Measurements from ENCODE around the gene CRISPLD2.

Gene CRISPLD2

DNA sequence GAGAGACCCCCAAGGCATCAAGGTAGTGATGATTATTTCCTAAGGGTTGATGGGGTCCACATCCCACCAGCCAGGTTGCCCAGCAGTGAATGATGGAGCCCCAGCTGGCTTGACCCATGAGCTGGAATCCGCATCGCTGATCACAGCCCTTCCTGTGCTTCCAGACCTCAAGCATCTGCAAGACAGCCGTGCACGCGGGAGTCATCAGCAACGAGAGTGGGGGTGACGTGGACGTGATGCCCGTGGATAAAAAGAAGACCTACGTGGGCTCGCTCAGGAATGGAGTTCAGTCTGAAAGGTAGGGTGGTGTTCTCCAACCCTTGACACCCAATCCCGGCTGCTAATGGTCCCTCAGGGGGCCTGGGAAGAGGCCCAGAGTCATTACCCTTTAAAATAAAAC, 69.3 kb downstream of the CRISPLD2 start:
- no peak for DNase-seq

DNA sequence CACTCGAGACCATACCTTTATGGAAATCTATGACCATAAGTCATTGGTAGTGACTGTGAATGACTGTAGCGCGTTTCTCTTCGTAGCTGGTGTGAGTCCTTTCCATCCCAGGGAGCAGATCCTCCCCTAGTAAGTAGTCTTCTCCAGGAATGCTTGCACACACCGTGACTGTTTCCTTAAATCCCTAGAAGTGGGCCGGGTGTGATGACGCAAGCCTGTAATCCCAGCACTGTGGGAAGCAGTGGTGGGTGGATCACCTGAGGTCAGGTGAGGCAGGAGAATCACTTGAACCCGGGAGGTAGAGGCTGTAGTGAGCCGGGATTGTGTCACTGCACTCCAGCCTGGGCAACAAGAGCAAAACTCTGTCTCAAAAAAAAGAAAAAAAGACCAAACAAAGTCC, 70.6 kb downstream of the CRISPLD2 start:
- DNase-seq: no peak

DNA sequence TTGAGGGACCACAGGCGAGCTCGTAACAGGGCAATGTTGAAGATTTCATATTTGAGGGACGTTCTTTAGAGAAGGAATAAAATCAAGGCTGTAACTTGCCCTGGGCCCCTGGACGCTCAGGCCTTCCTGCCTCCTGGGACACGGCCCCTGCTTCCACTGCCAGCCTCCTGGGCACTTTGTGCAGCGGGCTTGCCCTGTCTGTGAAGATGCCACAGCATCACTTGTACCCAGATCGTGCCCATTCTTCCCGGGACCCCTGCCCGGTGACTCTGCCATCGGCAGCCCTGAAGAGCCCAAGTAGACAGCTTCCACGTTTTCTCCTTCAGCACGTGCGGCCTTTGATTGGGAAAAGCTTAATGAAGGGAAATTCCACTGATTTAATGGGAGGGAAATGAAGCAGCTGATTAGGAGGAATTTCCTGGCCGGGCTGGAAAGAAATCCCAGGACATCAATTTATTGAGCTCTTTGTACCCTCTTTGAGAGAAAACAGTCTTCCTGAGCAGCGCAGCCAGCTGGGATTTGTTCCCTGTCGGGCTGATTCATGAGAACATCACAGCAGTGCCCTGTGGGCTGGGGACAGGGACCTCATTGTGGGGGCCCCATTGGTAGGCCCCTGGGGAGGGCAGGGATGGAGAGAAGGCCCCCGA, 71.5 kb downstream of the CRISPLD2 start:
- no peak for DNase-seq

DNA sequence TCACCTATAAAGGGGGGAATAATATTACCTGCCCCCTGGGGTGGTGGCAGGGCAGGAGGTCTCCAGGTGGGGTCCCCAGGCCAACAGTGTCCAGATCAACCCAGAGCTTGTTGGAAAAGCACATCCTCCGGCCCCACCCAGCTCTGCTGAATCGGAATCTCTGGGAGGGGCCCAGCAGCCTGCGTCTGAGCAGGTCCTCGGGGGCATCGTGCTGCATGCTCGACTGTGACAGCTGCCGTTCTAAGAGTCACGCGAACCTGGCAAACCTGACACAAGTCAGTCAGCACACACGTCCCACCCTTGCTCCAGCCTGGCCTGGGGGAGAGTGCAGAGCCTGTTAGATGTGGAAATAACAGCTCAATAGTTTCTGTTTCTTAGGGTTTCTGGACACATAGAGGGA, 72.3 kb downstream of the CRISPLD2 start:
- no peak for DNase-seq

DNA sequence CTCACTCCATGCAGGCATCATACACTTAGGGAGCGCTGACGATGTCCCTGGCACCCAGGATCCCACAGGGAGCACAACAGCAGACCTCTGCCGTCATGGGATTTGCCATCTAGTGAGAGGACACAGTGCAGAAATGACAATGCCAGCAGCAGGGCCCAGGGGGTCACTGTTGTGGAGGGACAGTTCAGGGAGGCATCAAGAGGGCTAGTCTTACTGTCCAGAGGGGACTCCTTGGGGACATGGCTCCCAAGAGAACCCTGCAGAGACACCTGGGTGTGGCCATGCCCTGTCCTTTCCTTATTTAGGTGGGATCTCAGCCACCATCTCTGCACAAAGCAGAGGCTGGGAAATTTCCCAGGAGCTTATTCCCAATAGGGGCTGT, 73.7 kb downstream of the CRISPLD2 start:
- no peak for DNase-seq

DNA sequence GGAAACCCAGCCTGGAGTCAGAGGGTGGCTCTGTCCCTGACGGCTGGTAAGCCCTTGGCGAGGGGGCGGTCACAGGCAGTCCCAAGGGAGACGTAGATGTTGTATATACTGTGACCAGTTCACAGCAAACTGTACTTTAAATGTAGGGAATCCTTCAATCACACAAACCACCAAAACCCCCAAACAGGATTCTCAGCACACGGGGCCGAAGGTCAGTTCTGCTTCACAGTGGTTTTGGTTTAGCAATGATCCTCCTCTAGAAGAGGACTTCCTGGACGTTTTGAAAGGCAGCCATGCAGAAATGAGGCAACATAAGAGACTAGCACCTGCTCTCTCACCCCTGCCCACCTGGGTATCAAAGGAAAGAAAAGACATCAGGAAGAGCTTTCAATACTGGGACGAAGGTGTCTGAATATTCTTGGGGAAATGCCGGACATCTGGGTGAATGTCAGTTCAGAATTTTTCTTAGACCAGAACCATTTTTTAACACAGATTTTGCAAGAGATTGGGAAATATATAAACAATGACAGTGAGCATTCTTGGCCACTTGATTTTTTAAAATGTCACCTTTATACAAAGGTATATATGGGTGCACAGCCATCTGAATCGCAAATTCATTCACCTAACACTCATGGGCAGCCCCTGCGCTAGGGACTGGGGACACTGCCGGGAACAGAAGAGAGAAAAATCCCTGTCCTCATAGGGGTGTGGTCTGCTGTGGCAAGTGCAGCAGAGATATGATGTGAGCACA, 74.2 kb downstream of the CRISPLD2 start:
- peak; percentile 20 for DNase-seq

DNA sequence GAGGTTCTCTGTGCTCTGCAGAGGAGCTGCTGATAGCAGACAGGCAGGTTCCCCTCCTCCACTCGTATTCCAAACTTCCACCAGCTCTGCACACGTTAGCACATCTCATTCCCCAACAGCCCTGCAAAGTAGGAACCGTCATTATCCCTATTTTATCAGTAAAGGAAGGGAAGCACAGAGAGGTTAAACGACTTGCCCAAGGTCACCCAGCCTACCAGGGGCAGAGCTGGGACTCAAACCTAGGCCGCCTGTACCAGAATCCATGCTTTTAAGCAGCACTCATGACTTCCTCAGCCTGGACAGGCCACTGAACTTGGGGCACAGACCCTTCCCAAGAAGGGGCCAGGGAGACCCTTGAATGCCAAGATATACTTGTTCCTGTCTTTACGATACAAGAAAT, 75.2 kb downstream of the CRISPLD2 start:
- DNase-seq: no peak

DNA sequence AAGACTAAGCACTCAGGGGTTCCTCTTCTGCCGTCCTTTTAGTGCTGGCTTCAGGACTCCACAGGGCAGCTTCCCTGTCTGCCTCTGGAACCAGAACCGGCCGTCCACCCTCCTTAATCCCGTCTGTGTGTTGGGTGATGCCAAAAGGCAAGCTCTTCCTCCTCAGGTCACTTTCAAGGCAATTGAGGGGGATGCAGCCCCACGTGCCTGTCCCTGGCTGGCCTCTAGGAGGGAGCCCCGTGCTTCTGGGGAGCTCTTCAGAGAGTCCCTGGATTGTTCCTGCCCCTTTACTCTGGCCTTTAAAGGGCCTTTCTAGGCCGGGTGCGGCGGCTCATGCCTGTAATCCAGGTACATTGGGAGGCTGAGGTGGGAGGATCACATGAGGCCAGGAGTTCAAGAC, 77.1 kb downstream of the CRISPLD2 start:
- no peak for DNase-seq

DNA sequence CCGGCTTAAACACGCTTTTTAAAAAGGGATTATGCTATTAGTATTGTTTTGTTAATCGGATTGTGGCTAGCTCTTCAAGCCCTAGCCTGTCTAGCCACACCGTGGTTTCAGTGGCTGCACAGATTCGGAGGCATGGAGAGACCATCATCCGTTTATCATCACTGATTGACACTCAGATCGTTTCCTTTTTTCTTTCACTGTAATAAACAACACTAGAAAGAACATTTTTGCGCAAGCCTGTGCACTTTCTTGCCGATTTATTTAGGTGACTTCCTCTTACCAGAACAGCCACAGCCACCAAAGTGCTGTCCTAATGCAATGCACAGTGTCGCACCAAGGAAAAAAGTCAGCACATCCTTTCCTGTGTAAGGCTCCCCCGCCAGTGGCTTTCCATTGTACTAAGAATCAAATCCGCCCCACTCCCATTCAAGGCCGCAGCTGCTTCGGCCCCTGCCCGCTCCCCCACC, 78.2 kb downstream of the CRISPLD2 start:
- DNase-seq: no peak

DNA sequence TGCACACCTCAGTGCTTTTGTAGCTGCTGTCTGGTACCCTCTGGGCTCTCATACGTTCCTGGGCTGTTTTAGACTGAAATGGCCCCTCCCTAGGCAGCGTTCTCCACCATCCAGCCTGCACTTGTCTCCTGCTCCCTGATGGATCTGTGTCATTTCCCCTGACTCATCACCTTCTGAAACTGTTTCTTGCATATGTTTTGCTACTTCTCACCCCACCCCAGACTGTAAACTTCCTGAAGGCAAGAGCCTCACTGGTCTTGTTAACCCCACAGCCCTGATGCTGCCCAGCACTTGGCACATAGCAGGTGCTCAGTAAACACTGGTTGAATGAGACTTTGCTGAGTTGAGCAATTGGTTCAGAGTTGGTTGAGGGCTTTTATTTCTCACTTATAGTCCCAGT, 78.7 kb downstream of the CRISPLD2 start:
- no peak for DNase-seq

DNA sequence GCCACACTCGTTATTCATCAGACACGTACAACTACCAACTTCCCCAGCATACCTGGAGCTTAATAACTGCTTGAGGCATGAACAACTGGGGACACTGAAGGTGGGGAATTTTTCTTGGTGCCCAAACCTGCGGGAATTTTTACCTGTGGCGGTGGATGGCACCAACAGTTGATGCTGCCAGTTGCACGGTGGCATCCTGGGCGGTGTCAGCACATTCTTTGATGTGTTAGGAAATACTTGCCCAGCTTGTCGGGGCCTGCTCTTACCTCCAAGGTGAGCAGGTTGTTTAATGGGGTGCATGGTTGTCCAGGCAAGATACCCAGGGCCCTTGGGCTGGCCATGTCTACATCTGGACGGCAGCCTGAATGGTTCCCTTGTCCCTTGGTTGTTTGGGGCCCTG, 79.6 kb downstream of the CRISPLD2 start:
- no peak for DNase-seq

DNA sequence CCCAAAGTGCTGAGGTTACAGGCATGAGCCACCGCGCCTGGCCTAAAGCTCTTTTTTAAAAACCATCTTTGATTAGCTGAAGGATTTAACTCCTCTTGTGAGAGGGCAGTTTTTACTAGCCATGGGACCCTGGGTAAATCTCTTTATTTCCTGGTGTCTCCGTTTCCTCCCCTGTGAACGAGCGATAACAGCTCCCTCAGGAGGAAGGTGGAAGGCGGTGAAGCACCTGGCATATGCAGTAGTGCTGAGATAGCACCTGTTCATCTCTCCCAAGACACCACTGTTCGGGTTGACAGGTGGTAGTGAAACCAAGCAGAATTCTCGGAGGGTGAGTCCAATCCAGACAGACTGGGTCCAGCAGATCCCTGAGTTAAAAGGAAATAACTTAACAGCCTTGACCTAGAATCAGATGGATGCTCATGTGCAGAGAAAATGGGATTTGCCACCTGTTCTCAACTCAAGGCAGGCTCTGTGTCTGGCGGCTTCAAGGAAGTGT, 86.2 kb downstream of the CRISPLD2 start:
- no peak for DNase-seq

DNA sequence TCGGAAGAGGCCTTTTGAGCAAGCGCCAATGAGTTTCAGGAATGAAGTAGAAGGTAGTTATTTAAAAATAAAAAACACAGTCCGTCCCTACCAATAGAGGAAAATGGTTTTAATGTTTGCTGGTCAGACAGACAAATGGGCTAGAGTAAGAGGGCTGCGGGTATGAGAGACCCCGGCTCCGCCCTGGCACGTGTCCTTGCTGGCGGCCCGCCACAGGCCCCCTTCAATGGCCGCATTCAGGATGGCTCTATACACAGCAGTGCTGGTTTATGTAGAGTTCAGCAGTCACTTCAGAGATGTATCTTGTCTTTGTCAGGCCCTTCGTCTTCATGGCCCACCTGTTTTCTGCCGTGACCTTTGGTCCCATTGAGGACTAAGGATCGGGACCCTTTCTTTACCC, 87.3 kb downstream of the CRISPLD2 start:
- no peak for DNase-seq

DNA sequence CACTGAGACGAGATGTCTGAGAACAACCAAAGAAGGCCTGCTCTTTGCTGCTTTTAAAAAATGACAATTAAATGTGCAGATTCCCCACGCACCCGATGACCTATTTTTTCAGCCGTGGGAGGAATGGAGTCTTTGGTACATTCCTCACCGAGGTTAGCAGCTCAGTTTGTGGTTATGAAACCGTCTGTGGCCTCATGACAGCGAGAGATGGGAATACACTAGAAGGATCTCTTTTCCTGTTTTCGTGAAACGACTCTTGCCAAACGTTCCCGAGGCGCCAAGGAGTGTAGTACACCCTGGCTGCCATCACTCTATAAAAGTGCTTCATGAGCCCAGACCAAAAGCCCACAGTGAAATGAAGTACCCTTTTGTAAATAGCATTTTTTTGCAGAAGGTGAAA, 87.8 kb downstream of the CRISPLD2 start:
- DNase-seq: no peak

DNA sequence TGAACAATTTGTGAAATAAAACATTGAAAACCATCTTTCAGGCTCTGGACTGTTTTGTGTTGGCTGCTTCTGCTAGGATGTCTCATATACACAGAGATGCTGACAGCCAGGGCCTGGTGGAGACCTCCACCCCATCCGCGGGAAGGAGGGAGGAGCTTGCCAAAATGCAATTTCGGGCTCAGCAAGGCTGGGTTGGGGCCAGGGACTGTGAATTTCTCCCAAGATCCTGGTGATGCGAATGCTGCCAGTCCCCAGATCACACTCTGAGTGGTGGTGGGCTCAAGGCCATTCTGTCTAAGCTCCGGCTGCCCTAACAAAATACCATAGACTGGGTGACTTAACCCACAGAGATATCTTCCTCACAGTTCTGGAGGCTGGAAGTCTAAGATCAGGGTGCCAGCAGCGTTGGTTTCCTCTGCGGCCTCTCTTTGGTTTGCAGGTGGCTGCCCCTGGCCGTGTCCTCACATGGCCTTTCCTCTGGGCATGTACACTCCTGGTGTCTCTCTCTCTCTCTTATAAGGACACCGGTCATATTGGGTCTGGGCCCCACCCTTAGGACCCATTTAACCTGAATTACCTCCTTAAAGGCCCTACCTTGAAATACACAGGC, 89.8 kb downstream of the CRISPLD2 start:
- no peak for DNase-seq

DNA sequence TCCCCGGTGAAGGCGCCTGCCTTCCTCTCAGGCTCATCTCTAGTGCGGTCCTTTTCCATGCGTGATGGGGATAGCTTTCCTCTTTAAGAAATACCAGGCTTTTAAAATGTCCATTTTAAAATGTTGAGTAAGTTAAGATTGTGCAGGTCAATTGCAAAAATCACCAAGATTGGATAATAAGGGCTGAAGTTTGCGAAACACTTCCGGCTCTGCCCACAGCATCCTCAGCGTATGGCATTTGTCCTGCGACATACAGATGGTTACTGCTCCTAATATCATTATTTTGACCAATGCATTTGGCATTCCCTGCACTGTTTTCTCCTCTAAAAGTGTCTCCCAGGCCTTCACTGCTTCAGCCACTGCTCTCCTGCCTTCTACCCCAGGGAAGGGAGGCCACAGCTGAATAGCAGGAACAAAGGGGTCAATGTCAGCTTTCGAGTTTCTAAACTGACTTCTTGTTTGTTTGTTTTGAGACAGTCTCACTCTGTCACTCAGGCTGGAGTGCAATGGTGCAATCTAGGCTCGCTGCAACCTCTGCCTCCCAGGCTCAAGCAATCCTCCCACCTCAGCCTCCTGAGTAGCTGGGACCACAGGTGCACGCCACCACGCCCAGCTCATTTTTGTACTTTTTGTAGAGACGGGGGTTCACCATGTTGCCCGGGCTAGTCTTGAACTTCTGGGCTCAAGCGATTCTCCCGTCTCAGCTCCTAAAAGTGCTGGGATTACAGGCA, 91.9 kb downstream of the CRISPLD2 start:
- no peak for DNase-seq

DNA sequence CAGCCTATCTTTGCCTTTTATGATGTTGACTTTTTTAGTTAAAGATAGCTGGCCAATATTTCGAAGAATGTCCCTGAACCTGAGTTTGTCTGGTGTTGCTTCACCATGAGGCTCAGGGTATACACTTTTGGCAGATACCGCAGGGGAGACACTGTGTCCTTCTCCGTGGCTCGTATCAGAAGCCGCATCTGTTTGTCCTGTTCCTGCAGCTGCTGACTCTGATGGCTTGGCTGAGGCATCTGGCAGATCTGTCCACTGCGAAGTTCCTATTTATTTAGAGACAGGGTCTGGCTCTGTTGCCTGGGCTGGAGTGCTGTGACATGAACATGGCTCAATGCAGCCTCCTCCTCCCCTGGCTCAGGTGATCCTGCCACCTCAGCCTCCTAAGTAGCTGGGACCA, 93.5 kb downstream of the CRISPLD2 start:
- DNase-seq: peak; percentile 5

DNA sequence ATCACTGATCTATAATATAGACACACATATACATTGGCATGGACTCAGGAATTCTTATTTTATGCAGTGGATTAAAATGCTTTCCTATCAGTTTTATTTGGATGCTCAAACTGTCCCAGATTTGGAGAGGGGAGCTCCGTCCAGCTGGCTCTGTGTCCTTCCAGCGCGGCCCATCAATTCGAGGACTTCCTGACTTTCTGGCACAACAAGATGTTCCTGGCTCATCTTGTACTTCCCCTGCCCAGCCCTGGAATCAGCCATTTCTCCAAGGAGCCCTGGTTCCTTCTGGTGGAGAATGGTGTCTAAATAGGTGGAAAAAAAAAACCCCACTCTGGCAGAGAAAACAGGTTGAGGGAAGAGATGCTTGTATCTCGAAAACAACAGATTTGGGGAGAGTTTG, 94.5 kb downstream of the CRISPLD2 start:
- no peak for DNase-seq

DNA sequence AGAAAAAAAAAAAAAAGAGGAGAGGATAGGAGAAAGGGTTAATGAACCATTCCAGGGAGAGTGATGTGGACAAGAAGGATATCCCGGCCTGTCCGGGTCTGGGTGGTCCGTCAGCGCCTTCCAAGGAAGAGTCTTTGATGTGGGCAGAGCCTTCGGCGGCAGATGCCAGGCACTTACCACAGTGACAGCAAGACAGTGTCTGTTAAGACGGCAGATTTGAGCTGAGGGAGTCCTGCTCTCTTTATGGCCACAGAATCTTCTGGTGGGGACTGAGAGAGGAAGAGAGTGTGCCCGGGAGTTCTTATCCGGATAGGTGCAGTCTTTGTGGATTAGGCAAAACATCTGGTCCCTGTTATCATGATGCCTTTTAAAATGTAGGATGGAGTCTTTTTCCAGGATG, 96.4 kb downstream of the CRISPLD2 start:
- no peak for DNase-seq

DNA sequence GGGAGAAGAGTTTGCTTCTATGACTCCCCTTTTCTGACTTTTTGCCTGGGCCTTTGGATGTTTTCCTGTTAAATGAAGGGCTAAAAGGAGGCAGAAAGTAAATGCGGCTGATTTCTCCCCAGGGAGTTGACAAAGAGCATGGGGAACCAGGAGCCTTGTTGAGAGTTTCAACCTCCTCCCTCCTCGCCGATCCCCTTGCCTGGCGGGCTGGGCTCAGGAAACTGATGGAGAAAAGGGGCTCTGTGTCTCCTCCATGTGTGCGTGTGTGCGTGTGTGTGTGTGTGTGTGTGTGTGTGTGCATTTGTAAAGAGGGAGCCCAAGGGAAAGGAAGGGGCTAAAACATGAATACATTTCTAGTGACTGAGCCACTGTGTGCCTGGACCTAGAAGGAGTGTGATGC, 97.1 kb downstream of the CRISPLD2 start:
- no peak for DNase-seq

DNA sequence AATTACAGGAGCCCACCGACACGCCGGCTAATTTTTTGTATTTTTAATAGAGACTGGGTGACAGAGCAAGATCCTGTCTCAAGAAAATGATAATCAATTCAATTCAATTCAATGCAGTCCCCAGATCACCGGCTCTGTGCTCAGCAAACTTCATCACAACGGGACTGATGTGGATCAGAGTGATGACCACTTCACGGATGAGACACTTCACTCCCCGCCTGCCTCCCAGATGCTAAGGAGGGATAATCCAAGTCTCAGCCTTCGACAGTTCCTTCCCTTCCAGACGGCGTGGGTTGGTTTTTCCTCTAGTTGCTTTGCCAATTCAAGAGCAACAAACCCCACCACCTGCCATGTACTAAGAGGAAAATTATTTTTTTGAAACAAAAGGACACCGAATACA, 97.7 kb downstream of the CRISPLD2 start:
- DNase-seq: no peak

DNA sequence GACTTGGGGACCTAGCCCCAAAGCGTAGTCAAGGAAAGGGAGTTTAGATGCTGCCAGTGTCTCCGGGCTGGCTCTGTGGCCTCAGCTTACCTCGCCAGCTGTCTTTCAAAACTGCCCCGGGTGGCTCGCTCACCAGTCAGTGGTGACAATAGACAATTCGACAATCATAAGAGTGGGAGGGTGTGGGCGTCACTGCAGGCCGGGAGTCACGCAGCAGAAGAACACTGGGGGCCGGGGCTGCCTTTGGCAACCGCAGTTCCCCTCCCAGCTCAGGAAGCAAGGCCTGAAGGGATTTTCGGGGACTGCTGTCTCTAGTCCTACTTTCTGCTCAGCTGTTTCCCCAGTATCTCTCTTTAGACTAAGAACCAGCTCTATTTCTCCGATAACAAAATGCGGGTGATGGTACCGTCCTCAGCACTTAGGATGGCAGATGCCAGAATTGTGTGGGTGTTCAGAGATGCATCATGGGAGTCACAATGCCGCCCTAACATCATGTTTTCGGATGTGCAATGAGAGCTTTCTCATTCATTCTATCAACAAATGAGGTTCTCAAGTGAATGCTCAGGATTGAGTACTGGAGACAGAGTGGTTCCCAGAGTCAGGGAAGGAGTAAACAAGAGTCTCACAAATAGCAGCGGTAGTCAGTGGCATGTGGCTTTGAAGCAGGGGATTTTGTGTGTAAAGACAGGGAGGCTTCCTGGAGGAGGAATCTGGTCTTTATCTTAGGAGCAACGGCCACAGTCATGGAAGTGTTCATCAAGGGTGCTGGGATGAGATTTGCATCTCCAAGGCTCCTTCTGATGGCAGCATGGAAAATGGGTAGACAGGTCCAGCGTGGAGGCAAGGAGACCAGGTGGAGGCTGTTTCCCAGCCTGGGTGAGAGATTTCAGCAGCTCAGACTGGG, 98.5 kb downstream of the CRISPLD2 start:
- no peak for DNase-seq

Data from NCI-H146 (cell line).